ENCODE data around the gene ODC1.

- TF ChIP-seq POLR2A (IDR thresholded peaks at IDR 0.05) (no peak), CTCF (IDR thresholded peaks at IDR 0.05) (no peak), POLR2AphosphoS5 (IDR thresholded peaks at IDR 0.05) (no peak)
Observed at GRCh38 chr2:10495988-10496313, 47.8 kb upstream of the ODC1 start.

Data from upper lobe of left lung (tissue), 4 donors.